Measurements from ENCODE around the gene SOS2. TPM values are rescaled to one million over a fixed set of nuclear protein-coding genes. Genes with fewer than 3 reads are reported as not detected.

Gene SOS2
- total and polyA plus RNA-seq, 4 donors, result 3.1 to 20.1 (median 9.1) TPM

DNA sequence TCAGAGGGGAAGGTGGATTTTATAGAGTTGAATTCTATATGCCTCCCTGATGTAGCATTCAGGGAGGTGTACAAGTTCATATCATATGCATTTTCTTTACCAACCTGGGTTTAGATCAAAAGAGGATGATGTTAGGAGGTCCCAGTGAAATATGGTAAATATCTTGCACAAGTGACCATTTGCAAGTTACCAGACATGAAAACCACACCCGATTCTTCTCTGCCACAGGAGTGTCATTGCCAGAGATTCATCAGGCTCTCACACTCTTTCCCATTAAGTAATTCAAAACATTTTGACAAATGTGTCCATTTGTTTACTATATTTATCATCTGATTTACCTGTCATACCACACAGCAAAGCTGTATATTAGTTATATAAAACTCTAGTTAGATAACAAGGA, 159.0 kb downstream of the SOS2 start:
- no peak overlapping the region for H3K27ac ChIP-seq (ENCODE audit: low read depth in 1 of 2, low read length in 2 of 2)
- no peaks in the 10 kb centered on the region for H3K36me3 ChIP-seq (ENCODE audit: control insufficient read depth in 4 of 4, insufficient read depth in 3 of 4, low read depth in 1 of 4, low read length in 3 of 4)
- no peaks in the 10 kb centered on the region for H3K4me1 ChIP-seq (ENCODE audit: control insufficient read depth in 4 of 4, insufficient read depth in 4 of 4, low read length in 3 of 4)
- no peak overlapping the region for H3K4me3 ChIP-seq (ENCODE audit: low read depth in 1 of 3, low read length in 3 of 3)
- H3K9ac ChIP-seq (ENCODE audit: low read depth in 1 of 2, low read length in 2 of 2), result no peak overlapping the region
- no peaks in the 10 kb centered on the region for H3K27me3 ChIP-seq (ENCODE audit: control insufficient read depth in 4 of 4, insufficient read depth in 4 of 4, low read length in 3 of 4)
- TF ChIP-seq, protein P1, sequence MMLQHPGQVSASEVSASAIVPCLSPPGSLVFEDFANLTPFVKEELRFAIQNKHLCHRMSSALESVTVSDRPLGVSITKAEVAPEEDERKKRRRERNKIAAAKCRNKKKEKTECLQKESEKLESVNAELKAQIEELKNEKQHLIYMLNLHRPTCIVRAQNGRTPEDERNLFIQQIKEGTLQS (IDR thresholded peaks at IDR 0.05), result no peak
- TF ChIP-seq JUND (IDR thresholded peaks at IDR 0.05) (no peak), NR2F2 (IDR thresholded peaks at IDR 0.05) (no peak), RAD21 (IDR thresholded peaks at IDR 0.05) (no peak), GABPA (IDR thresholded peaks at IDR 0.05 in 1 of 2, conservative IDR thresholded peaks at IDR 0.05 in 1 of 2) (no peak), FOXA2 (IDR thresholded peaks at IDR 0.05) (no peak), REST (IDR thresholded peaks at IDR 0.05) (no peak), SP1 (IDR thresholded peaks at IDR 0.05) (no peak), ZBTB33 (IDR thresholded peaks at IDR 0.05) (no peak), HNF4A (conservative IDR thresholded peaks at IDR 0.05) (no peak), YY1 (IDR thresholded peaks at IDR 0.05) (no peak), MAX (IDR thresholded peaks at IDR 0.05) (no peak), RXRA (IDR thresholded peaks at IDR 0.05) (no peak), TAF1 (conservative IDR thresholded peaks at IDR 0.05) (no peak), EGR1 (IDR thresholded peaks at IDR 0.05; ENCODE audit: low read depth in 2 of 2) (no peak), FOXA1 (IDR thresholded peaks at IDR 0.05) (no peak), HNF4G (IDR thresholded peaks at IDR 0.05) (no peak)
- TF ChIP-seq, protein P2, sequence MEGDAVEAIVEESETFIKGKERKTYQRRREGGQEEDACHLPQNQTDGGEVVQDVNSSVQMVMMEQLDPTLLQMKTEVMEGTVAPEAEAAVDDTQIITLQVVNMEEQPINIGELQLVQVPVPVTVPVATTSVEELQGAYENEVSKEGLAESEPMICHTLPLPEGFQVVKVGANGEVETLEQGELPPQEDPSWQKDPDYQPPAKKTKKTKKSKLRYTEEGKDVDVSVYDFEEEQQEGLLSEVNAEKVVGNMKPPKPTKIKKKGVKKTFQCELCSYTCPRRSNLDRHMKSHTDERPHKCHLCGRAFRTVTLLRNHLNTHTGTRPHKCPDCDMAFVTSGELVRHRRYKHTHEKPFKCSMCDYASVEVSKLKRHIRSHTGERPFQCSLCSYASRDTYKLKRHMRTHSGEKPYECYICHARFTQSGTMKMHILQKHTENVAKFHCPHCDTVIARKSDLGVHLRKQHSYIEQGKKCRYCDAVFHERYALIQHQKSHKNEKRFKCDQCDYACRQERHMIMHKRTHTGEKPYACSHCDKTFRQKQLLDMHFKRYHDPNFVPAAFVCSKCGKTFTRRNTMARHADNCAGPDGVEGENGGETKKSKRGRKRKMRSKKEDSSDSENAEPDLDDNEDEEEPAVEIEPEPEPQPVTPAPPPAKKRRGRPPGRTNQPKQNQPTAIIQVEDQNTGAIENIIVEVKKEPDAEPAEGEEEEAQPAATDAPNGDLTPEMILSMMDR (IDR thresholded peaks at IDR 0.05; ENCODE audit: low read depth, low read length, missing input control), result no peak
- H3K9me3 ChIP-seq (ENCODE audit: control insufficient read depth in 4 of 4, low read length in 3 of 4), result no peaks in the 10 kb centered on the region
- DNase-seq (ENCODE audit: low spot score), result no peak
- 47% methylated on average over 1 of the region's 1 CpG for WGBS
